ENCODE measurements around the gene UBA52. TPM values are rescaled to one million over a fixed set of nuclear protein-coding genes. Genes with fewer than 3 reads are reported as not detected.
A peak's percentile ranks its signal among the peaks of the same experiment; 100 is the strongest.

Gene UBA52
- polyA plus RNA-seq, 1 of the 3 experiments (the other 2 are of a cell fraction), result 2,690 TPM

DNA sequence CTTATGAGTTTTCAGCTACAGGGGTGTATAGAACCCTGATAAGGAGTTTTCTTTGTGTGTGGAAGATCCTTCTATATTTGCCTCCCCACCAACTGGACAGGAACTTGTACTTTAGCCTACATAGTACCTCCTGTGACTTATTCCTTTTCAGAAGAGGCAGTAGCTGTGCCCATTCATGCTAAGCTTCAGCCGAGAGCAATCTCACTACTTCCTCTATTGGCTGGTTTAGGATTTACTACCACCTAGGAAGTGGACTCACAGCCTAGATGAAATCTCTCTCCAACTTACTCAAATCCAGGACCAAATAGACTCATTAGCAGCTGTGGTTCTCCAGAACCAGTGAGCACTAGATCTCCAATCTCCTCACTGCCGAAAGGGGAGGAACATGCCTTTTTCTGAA lies 14.6 kb downstream of the UBA52 start (continued):
- TF ChIP-seq RFX5 (IDR thresholded peaks at IDR 0.05; ENCODE audit: low read length) (no peak), EP300 (IDR thresholded peaks at IDR 0.05; ENCODE audit: borderline replicate concordance in 1 of 2, low read depth in 1 of 2, low read length in 1 of 2) (no peak), MEF2A (IDR thresholded peaks at IDR 0.05; ENCODE audit: borderline replicate concordance, low read depth) (no peak)

DNA sequence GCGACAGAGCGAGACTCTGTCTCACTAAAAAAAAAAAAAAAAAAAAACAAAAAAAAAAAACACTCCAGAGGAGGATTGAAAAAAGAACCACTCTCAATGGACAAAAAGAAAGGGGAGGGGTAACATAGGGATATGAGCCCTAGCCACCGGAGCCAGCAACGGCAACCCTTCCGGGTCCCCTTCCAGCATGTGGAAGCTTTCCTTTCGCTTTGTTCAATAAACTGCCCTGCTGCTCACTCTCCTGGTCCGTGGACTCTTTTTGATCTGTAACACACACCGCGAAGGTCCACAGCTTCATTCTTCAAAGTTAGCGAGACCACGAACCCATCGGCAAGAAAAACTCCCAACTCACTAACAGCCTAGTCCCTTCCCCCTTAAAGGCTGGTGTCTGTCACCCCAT lies 15.9 kb downstream of the UBA52 start:
- no peak overlapping the region for H2AFZ ChIP-seq (ENCODE audit: low read depth)
- POLR2A ChIA-PET, result interaction anchor here (0.7 to 2.3 kb wide), 3 partner anchors 10 to 21 kb away, joined by 3 to 14 read pairs (median 6); partner anchors contain the start of gene UBA52

More for the DNA sequence above, 15.9 kb downstream of the UBA52 start:
- Histone ChIP-seq H3K4me1 (ENCODE audit: control insufficient read depth in 1 of 2, insufficient read depth in 2 of 2, low read depth in 1 of 2, low read length in 1 of 2) (peaks cover 6 to 22% of the 10 kb centered on the region in 2 experiments; a peak in 1 of 4 replicates), H3K79me2 (ENCODE audit: insufficient read depth) (peaks cover 10% of the 10 kb centered on the region; the same call in 1 of the 2 replicates), H4K20me1 (ENCODE audit: insufficient read depth) (no peaks in the 10 kb centered on the region), H3K4me2 (peak overlapping the region; percentile 92; the same call in 1 of the 2 replicates), H3K9me2 (no peaks in the 10 kb centered on the region), H3K9ac (no peak overlapping the region), H3F3A (replicated peaks; ENCODE audit: insufficient read depth) (peaks cover 18% of the 10 kb centered on the region), H3K27me3 (ENCODE audit: insufficient read depth) (no peaks in the 10 kb centered on the region), H3K27ac (ENCODE audit: low read depth in 2 of 2, low read length in 1 of 2) (no peak overlapping the region), H3K36me3 (replicated peaks in 1 of 2; ENCODE audit: control insufficient read depth in 1 of 2, insufficient read depth in 2 of 2, low read length in 1 of 2) (no peaks in the 10 kb centered on the region), H3K9me3 (no peaks in the 10 kb centered on the region), H3K4me3 (ENCODE audit: low read depth in 2 of 2, low read length in 1 of 2) (no peak overlapping the region; a peak in 1 of 4 replicates)
- WGBS (ENCODE audit: low lambda C conversion rate), result 99% methylated on average over 12 of the region's 12 CpGs
- TF ChIP-seq RXRA (IDR thresholded peaks at IDR 0.05; ENCODE audit: borderline replicate concordance, low read depth), result no peak
- TF ChIP-seq, protein P1, sequence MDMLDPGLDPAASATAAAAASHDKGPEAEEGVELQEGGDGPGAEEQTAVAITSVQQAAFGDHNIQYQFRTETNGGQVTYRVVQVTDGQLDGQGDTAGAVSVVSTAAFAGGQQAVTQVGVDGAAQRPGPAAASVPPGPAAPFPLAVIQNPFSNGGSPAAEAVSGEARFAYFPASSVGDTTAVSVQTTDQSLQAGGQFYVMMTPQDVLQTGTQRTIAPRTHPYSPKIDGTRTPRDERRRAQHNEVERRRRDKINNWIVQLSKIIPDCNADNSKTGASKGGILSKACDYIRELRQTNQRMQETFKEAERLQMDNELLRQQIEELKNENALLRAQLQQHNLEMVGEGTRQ (IDR thresholded peaks at IDR 0.05; ENCODE audit: borderline replicate concordance, low read depth, low read length), result no peak
- TF ChIP-seq NFIC (IDR thresholded peaks at IDR 0.05; ENCODE audit: borderline replicate concordance), result no peak
- no peak for TF ChIP-seq SIN3A (IDR thresholded peaks at IDR 0.05; ENCODE audit: borderline replicate concordance, low read depth, low read length)
- TF ChIP-seq, protein P2, sequence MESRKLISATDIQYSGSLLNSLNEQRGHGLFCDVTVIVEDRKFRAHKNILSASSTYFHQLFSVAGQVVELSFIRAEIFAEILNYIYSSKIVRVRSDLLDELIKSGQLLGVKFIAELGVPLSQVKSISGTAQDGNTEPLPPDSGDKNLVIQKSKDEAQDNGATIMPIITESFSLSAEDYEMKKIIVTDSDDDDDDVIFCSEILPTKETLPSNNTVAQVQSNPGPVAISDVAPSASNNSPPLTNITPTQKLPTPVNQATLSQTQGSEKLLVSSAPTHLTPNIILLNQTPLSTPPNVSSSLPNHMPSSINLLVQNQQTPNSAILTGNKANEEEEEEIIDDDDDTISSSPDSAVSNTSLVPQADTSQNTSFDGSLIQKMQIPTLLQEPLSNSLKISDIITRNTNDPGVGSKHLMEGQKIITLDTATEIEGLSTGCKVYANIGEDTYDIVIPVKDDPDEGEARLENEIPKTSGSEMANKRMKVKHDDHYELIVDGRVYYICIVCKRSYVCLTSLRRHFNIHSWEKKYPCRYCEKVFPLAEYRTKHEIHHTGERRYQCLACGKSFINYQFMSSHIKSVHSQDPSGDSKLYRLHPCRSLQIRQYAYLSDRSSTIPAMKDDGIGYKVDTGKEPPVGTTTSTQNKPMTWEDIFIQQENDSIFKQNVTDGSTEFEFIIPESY (IDR thresholded peaks at IDR 0.05; ENCODE audit: borderline replicate concordance, low read depth), result no peak
- TF ChIP-seq POLR2AphosphoS5 (IDR thresholded peaks at IDR 0.05; ENCODE audit: low read depth, low read length), result no peak
- TF ChIP-seq CHD2 (IDR thresholded peaks at IDR 0.05; ENCODE audit: low read length, partially characterized antibody), result no peak
- TF ChIP-seq SMC3 (IDR thresholded peaks at IDR 0.05; ENCODE audit: low read depth, low read length), result no peak
- TF ChIP-seq TEAD4 (IDR thresholded peaks at IDR 0.05; ENCODE audit: borderline replicate concordance, insufficient read depth), result no peak
- TF ChIP-seq FOXJ3 (CRISPR knock-in tag; IDR thresholded peaks at IDR 0.05), result no peak
- no peak for TF ChIP-seq FOXM1 (IDR thresholded peaks at IDR 0.05; ENCODE audit: low read depth)
- TF ChIP-seq GABPA (IDR thresholded peaks at IDR 0.05; ENCODE audit: low read depth), result no peak
- no peak for TF ChIP-seq RAD21 (IDR thresholded peaks at IDR 0.05; ENCODE audit: low read length)
- no peak for TF ChIP-seq TAF1 (IDR thresholded peaks at IDR 0.05; ENCODE audit: borderline replicate concordance, low read depth, low read length)
- TF ChIP-seq NRF1 (IDR thresholded peaks at IDR 0.05; ENCODE audit: low read depth, low read length), result no peak
- TF ChIP-seq, protein P3, sequence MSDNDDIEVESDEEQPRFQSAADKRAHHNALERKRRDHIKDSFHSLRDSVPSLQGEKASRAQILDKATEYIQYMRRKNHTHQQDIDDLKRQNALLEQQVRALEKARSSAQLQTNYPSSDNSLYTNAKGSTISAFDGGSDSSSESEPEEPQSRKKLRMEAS (IDR thresholded peaks at IDR 0.05; ENCODE audit: low read depth), result no peak
- TF ChIP-seq, protein P4, sequence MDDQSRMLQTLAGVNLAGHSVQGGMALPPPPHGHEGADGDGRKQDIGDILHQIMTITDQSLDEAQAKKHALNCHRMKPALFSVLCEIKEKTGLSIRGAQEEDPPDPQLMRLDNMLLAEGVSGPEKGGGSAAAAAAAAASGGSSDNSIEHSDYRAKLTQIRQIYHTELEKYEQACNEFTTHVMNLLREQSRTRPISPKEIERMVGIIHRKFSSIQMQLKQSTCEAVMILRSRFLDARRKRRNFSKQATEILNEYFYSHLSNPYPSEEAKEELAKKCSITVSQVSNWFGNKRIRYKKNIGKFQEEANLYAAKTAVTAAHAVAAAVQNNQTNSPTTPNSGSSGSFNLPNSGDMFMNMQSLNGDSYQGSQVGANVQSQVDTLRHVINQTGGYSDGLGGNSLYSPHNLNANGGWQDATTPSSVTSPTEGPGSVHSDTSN (IDR thresholded peaks at IDR 0.05), result no peak
- TF ChIP-seq TCF12 (IDR thresholded peaks at IDR 0.05), result no peak
- no peak for TF ChIP-seq EP300 (IDR thresholded peaks at IDR 0.05; ENCODE audit: borderline replicate concordance in 1 of 2, low read depth in 1 of 2, low read length in 1 of 2)
- TF ChIP-seq, protein P5, sequence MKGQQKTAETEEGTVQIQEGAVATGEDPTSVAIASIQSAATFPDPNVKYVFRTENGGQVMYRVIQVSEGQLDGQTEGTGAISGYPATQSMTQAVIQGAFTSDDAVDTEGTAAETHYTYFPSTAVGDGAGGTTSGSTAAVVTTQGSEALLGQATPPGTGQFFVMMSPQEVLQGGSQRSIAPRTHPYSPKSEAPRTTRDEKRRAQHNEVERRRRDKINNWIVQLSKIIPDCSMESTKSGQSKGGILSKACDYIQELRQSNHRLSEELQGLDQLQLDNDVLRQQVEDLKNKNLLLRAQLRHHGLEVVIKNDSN (IDR thresholded peaks at IDR 0.05; ENCODE audit: borderline replicate concordance, low read depth), result no peak
- no peak for DNase-seq
- CTCF ChIA-PET, result interaction anchor here (0.7 to 10.5 kb wide), 20 partner anchors 11 to 292 kb away, joined by 3 to 234 read pairs (median 6); partner anchors contain the start of genes ELL, KXD1 and UBA52
